Subcutaneous adipose tissue (tissue), 4 donors: Measurements from ENCODE around the gene SIGLEC11. TPM values are rescaled to one million over a fixed set of nuclear protein-coding genes. Genes with fewer than 3 reads are reported as not detected.

ENCODE experiments used
- CTCF ChIP-seq: fragments of 450-650 bp; IDR thresholded peaks from one replicate; pipeline ENCODE4 v1.5.1; 2016; ENCODE audit warnings: low read depth, mild to moderate bottlenecking, control low read depth, antibody characterized with exemption, moderate library complexity
- total RNA-seq, 4 donors: library from RNA; depleted of rRNA; stranded (reverse); fragments of >200 nt; gene quantifications; one replicate each; pipeline ENCODE4 v1.1.0, GENCODE V29; 2016

SIGLEC11 gene
- total RNA-seq, 4 donors from 2014 or later = 0.65 to 6.6 (median 2.7) TPM

GRCh38 chr19:50002386-50002960, 41.5 kb upstream of the SIGLEC11 start:
- no peak for TF ChIP-seq CTCF

GRCh38 chr19:50001775-50002174, 40.8 kb upstream of the SIGLEC11 start:
- no peak for TF ChIP-seq CTCF

- TF ChIP-seq CTCF = no peak
These were observed 40.0 kb upstream of the SIGLEC11 start for GRCh38 chr19:50000841-50001557.

GRCh38 chr19:50000038-50000840, 39.3 kb upstream of the SIGLEC11 start:
- TF ChIP-seq CTCF = no peak

- TF ChIP-seq CTCF = no peak
These were observed 38.5 kb upstream of the SIGLEC11 start for GRCh38 chr19:49999371-50000010.

- no peak for TF ChIP-seq CTCF
These were observed 36.7 kb upstream of the SIGLEC11 start for GRCh38 chr19:49997709-49998108.

- TF ChIP-seq CTCF = no peak
These were observed 27.5 kb upstream of the SIGLEC11 start for GRCh38 chr19:49988433-49988832.
